Parathyroid adenoma (tissue), 2 donors: ENCODE measurements around the gene GPR21.

Experiments used
- H2AFZ ChIP-seq: fragments of 300-600 bp; sonication (generic); one replicate; pipeline ENCODE4 v1.7.0; 2017; ENCODE audit warnings: antibody characterized with exemption, mild to moderate bottlenecking
- H3K27ac ChIP-seq: fragments of 300-600 bp; sonication (generic); one replicate; pipeline ENCODE4 v1.7.0; 2017
- H3K27me3 ChIP-seq: fragments of 300-600 bp; sonication (generic); one replicate; pipeline ENCODE4 v1.7.0; 2017; ENCODE audit warnings: low read length; ENCODE audit not compliant: control insufficient read depth, insufficient read depth
- H3K36me3 ChIP-seq: fragments of 300-600 bp; sonication (generic); one replicate; pipeline ENCODE4 v1.7.0; 2017; ENCODE audit warnings: low read length; ENCODE audit not compliant: control insufficient read depth, insufficient read depth
- H3K4me1 ChIP-seq: fragments of 300-600 bp; sonication (generic); one replicate; pipeline ENCODE4 v1.7.0; 2017; ENCODE audit warnings: control low read depth
- H3K4me2 ChIP-seq: fragments of 300-600 bp; sonication (generic); one replicate; pipeline ENCODE4 v1.7.0; 2017; ENCODE audit warnings: low read length
- H3K4me3 ChIP-seq: fragments of 300-600 bp; sonication (generic); one replicate; pipeline ENCODE4 v1.7.0; 2017; ENCODE audit warnings: low read depth, low read length
- H3K79me2 ChIP-seq: fragments of 300-600 bp; sonication (generic); one replicate; pipeline ENCODE4 v1.7.0; 2017; ENCODE audit warnings: control low read depth
- H3K9ac ChIP-seq: fragments of 300-600 bp; sonication (generic); one replicate; pipeline ENCODE4 v1.7.0; 2017; ENCODE audit warnings: mild to moderate bottlenecking
- H3K9me3 ChIP-seq: fragments of 300-600 bp; sonication (generic); one replicate; pipeline ENCODE4 v1.7.0; 2017; ENCODE audit warnings: low read length; ENCODE audit not compliant: control insufficient read depth
- CTCF ChIP-seq: fragments of 300-600 bp; sonication (generic); IDR thresholded peaks from one replicate; pipeline ENCODE4 v1.7.0; 2017; ENCODE audit warnings: antibody characterized with exemption, mild to moderate bottlenecking
- donor health status: primary hyperparathyroidism.

Gene GPR21

GRCh38 chr9:123067136-123067535 is 33.7 kb downstream of the GPR21 start:
- Histone ChIP-seq H3K4me2 (no peak overlapping the region), H3K9me3 (no peaks in the 10 kb centered on the region), H3K9ac (no peak overlapping the region), H2AFZ (no peak overlapping the region), H3K4me3 (no peak overlapping the region), H3K27ac (no peak overlapping the region), H3K36me3 (no peaks in the 10 kb centered on the region), H3K79me2 (no peaks in the 10 kb centered on the region), H3K27me3 (no peaks in the 10 kb centered on the region), H3K4me1 (no peaks in the 10 kb centered on the region)
- no peak for TF ChIP-seq CTCF

- no peaks in the 10 kb centered on the region for H3K9me3 ChIP-seq
- no peak overlapping the region for H3K9ac ChIP-seq
- no peak for TF ChIP-seq CTCF
- no peak overlapping the region for H3K4me2 ChIP-seq
- no peaks in the 10 kb centered on the region for H3K4me1 ChIP-seq
- no peaks in the 10 kb centered on the region for H3K79me2 ChIP-seq
- no peak overlapping the region for H3K27ac ChIP-seq
- no peaks in the 10 kb centered on the region for H3K36me3 ChIP-seq
- no peak overlapping the region for H2AFZ ChIP-seq
- H3K27me3 ChIP-seq, result no peaks in the 10 kb centered on the region
- no peak overlapping the region for H3K4me3 ChIP-seq
These were observed 35.6 kb downstream of the GPR21 start for GRCh38 chr9:123069010-123069481.

GRCh38 chr9:123070198-123070597 is 36.7 kb downstream of the GPR21 start:
- TF ChIP-seq CTCF, result no peak
- no peaks in the 10 kb centered on the region for H3K9me3 ChIP-seq
- H3K27ac ChIP-seq, result no peak overlapping the region
- H3K4me3 ChIP-seq, result no peak overlapping the region
- no peak overlapping the region for H3K9ac ChIP-seq
- H2AFZ ChIP-seq, result no peak overlapping the region
- H3K4me1 ChIP-seq, result no peaks in the 10 kb centered on the region
- no peaks in the 10 kb centered on the region for H3K27me3 ChIP-seq
- no peaks in the 10 kb centered on the region for H3K36me3 ChIP-seq
- H3K79me2 ChIP-seq, result no peaks in the 10 kb centered on the region
- no peak overlapping the region for H3K4me2 ChIP-seq

- Histone ChIP-seq H3K4me1 (no peaks in the 10 kb centered on the region), H3K4me2 (no peak overlapping the region), H3K36me3 (no peaks in the 10 kb centered on the region), H2AFZ (no peak overlapping the region), H3K4me3 (no peak overlapping the region), H3K79me2 (no peaks in the 10 kb centered on the region), H3K27me3 (no peaks in the 10 kb centered on the region), H3K9ac (no peak overlapping the region), H3K9me3 (no peaks in the 10 kb centered on the region), H3K27ac (no peak overlapping the region)
- TF ChIP-seq CTCF, result no peak
These were observed 39.0 kb downstream of the GPR21 start for GRCh38 chr9:123072407-123072995.

- H2AFZ ChIP-seq, result no peak overlapping the region
- H3K4me3 ChIP-seq, result no peak overlapping the region
- H3K36me3 ChIP-seq, result no peaks in the 10 kb centered on the region
- no peaks in the 10 kb centered on the region for H3K79me2 ChIP-seq
- no peak overlapping the region for H3K27ac ChIP-seq
- no peaks in the 10 kb centered on the region for H3K27me3 ChIP-seq
- no peak overlapping the region for H3K9ac ChIP-seq
- no peak overlapping the region for H3K4me2 ChIP-seq
- no peaks in the 10 kb centered on the region for H3K4me1 ChIP-seq
- TF ChIP-seq CTCF, result no peak
- no peaks in the 10 kb centered on the region for H3K9me3 ChIP-seq
These were observed 40.0 kb downstream of the GPR21 start for GRCh38 chr9:123073441-123073840.
